Measurements from ENCODE around the gene ZDHHC22.

GRCh38 chr14:77097700-77098528 is 43.7 kb downstream of the ZDHHC22 start, which contains the start of gene CIPC:
- TF ChIP-seq RARB (CRISPR knock-in tag; IDR thresholded peaks at IDR 0.05) (no peak), PATZ1 (CRISPR knock-in tag; IDR thresholded peaks at IDR 0.05; ENCODE audit: borderline replicate concordance) (no peak), PPARA (CRISPR knock-in tag; IDR thresholded peaks at IDR 0.05; ENCODE audit: borderline replicate concordance) (no peak), BACH2 (CRISPR knock-in tag; IDR thresholded peaks at IDR 0.05; ENCODE audit: borderline replicate concordance) (no peak), ESRRG (CRISPR knock-in tag; IDR thresholded peaks at IDR 0.05) (no peak)
